ENCODE results near the gene TNFSF4. TPM values are rescaled to one million over a fixed set of nuclear protein-coding genes. Genes with fewer than 3 reads are reported as not detected.

TNFSF4 gene
- polyA plus RNA-seq, 1 donor from 2014 or later: 1.0 TPM

DNA sequence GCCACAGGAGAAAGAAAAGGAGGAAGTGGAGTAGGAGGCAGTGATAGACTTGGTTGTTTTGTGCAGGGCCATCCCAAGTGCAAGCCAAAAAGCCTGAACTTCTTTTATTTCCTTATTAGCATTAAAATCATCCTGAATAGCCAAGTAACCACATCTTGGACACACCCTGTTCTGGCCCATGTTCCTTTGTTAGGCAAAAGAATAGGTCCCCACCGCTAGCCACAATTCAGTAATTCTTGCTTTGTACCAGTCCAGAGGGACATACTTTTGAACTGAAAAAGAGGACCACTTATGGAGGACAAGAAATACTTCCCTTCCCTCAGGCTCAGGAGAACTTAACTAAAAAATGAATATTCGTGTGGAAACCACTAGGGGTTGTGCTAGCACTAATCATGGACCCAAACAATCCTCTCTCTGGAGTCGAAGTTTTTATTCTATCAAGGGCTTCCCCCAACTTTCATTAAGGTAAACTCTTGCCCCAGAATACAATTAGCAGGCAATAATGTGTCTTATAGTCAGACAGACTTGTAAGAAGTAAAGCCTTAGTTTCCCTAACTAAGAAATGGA, 19.4 kb downstream of the TNFSF4 start:
- TF ChIP-seq SMC3 (conservative IDR thresholded peaks at IDR 0.05; ENCODE audit: poor library complexity) (no peak), EP300 (conservative IDR thresholded peaks at IDR 0.05; ENCODE audit: poor library complexity, severe bottlenecking) (no peak), TAF1 (IDR thresholded peaks at IDR 0.05; ENCODE audit: low read depth) (no peak), EZH2 (IDR thresholded peaks at IDR 0.05; ENCODE audit: borderline replicate concordance, insufficient read depth, low read length, poor library complexity, severe bottlenecking) (no peak), RAD21 (conservative IDR thresholded peaks at IDR 0.05) (no peak), POLR2AphosphoS5 (IDR thresholded peaks at IDR 0.05) (no peak), MXI1 (conservative IDR thresholded peaks at IDR 0.05; ENCODE audit: poor library complexity, severe bottlenecking) (no peak)
- TF ChIP-seq, protein P1, sequence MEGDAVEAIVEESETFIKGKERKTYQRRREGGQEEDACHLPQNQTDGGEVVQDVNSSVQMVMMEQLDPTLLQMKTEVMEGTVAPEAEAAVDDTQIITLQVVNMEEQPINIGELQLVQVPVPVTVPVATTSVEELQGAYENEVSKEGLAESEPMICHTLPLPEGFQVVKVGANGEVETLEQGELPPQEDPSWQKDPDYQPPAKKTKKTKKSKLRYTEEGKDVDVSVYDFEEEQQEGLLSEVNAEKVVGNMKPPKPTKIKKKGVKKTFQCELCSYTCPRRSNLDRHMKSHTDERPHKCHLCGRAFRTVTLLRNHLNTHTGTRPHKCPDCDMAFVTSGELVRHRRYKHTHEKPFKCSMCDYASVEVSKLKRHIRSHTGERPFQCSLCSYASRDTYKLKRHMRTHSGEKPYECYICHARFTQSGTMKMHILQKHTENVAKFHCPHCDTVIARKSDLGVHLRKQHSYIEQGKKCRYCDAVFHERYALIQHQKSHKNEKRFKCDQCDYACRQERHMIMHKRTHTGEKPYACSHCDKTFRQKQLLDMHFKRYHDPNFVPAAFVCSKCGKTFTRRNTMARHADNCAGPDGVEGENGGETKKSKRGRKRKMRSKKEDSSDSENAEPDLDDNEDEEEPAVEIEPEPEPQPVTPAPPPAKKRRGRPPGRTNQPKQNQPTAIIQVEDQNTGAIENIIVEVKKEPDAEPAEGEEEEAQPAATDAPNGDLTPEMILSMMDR (IDR thresholded peaks at IDR 0.05; ENCODE audit: poor library complexity, severe bottlenecking): no peak
- TF ChIP-seq, protein P2, sequence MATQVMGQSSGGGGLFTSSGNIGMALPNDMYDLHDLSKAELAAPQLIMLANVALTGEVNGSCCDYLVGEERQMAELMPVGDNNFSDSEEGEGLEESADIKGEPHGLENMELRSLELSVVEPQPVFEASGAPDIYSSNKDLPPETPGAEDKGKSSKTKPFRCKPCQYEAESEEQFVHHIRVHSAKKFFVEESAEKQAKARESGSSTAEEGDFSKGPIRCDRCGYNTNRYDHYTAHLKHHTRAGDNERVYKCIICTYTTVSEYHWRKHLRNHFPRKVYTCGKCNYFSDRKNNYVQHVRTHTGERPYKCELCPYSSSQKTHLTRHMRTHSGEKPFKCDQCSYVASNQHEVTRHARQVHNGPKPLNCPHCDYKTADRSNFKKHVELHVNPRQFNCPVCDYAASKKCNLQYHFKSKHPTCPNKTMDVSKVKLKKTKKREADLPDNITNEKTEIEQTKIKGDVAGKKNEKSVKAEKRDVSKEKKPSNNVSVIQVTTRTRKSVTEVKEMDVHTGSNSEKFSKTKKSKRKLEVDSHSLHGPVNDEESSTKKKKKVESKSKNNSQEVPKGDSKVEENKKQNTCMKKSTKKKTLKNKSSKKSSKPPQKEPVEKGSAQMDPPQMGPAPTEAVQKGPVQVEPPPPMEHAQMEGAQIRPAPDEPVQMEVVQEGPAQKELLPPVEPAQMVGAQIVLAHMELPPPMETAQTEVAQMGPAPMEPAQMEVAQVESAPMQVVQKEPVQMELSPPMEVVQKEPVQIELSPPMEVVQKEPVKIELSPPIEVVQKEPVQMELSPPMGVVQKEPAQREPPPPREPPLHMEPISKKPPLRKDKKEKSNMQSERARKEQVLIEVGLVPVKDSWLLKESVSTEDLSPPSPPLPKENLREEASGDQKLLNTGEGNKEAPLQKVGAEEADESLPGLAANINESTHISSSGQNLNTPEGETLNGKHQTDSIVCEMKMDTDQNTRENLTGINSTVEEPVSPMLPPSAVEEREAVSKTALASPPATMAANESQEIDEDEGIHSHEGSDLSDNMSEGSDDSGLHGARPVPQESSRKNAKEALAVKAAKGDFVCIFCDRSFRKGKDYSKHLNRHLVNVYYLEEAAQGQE (IDR thresholded peaks at IDR 0.05; ENCODE audit: borderline replicate concordance): no peak
- no peaks in the 10 kb centered on the region for H3K9me2 ChIP-seq (ENCODE audit: insufficient read depth, low read length)
- no peak overlapping the region for H3K4me2 ChIP-seq (ENCODE audit: low read length)
- H3K27ac ChIP-seq (ENCODE audit: low read length): no peak overlapping the region
- H3K79me2 ChIP-seq (replicated peaks; ENCODE audit: insufficient read depth, low read length): no peaks in the 10 kb centered on the region
- no peak overlapping the region for H3K9ac ChIP-seq (ENCODE audit: low read length)
- no peaks in the 10 kb centered on the region for H4K20me1 ChIP-seq (ENCODE audit: insufficient read depth)
- no peak overlapping the region for H3K4me3 ChIP-seq (ENCODE audit: low read length)
- no peaks in the 10 kb centered on the region for H3K9me3 ChIP-seq (ENCODE audit: low read length)
- H2AFZ ChIP-seq (ENCODE audit: low read depth, low read length): no peak overlapping the region
- no peaks in the 10 kb centered on the region for H3K36me3 ChIP-seq (ENCODE audit: insufficient read depth, low read length)
- no peaks in the 10 kb centered on the region for H3F3A ChIP-seq (ENCODE audit: insufficient read depth, low read length, poor library complexity, severe bottlenecking)
- no peaks in the 10 kb centered on the region for H3K27me3 ChIP-seq (ENCODE audit: insufficient read depth, low read depth, low read length)

DNA sequence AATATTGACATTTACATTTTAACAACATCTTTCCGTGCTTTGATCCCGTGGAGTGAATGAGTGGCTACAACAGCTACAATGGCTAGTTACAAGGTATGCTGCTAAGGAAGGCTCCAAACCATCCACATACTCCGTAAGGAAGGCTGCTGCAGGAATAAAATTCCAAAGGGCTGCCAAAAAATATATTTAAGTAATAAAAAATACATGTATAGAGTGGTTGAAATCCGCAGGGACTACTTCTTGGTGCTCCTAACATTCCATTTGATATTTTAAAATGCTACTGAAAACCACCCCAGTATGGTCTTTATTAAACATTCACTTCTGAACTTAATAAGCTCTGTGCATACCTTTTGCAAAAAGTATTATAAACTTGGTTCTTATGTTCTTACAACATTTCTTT, 25.3 kb downstream of the TNFSF4 start:
- Histone ChIP-seq H3K9me2 (ENCODE audit: insufficient read depth, low read length) (no peaks in the 10 kb centered on the region), H3K4me3 (ENCODE audit: low read length) (no peak overlapping the region), H3K9me3 (ENCODE audit: low read length) (no peaks in the 10 kb centered on the region), H3K4me2 (ENCODE audit: low read length) (no peak overlapping the region), H2AFZ (ENCODE audit: low read depth, low read length) (no peak overlapping the region), H3F3A (ENCODE audit: insufficient read depth, low read length, poor library complexity, severe bottlenecking) (no peaks in the 10 kb centered on the region), H4K20me1 (ENCODE audit: insufficient read depth) (no peaks in the 10 kb centered on the region), H3K36me3 (ENCODE audit: insufficient read depth, low read length) (no peaks in the 10 kb centered on the region), H3K9ac (ENCODE audit: low read length) (no peak overlapping the region), H3K79me2 (replicated peaks; ENCODE audit: insufficient read depth, low read length) (no peaks in the 10 kb centered on the region), H3K27me3 (ENCODE audit: insufficient read depth, low read depth, low read length) (no peaks in the 10 kb centered on the region), H3K27ac (ENCODE audit: low read length) (no peak overlapping the region)
- TF ChIP-seq, protein P1 (IDR thresholded peaks at IDR 0.05; ENCODE audit: poor library complexity, severe bottlenecking): no peak
- TF ChIP-seq TAF1 (IDR thresholded peaks at IDR 0.05; ENCODE audit: low read depth): no peak
- TF ChIP-seq MXI1 (conservative IDR thresholded peaks at IDR 0.05; ENCODE audit: poor library complexity, severe bottlenecking): no peak
- no peak for TF ChIP-seq RAD21 (conservative IDR thresholded peaks at IDR 0.05)
- no peak for TF ChIP-seq POLR2AphosphoS5 (IDR thresholded peaks at IDR 0.05)
- no peak for TF ChIP-seq EP300 (conservative IDR thresholded peaks at IDR 0.05; ENCODE audit: poor library complexity, severe bottlenecking)
- TF ChIP-seq, protein P2 (IDR thresholded peaks at IDR 0.05; ENCODE audit: borderline replicate concordance): no peak
- no peak for TF ChIP-seq EZH2 (IDR thresholded peaks at IDR 0.05; ENCODE audit: borderline replicate concordance, insufficient read depth, low read length, poor library complexity, severe bottlenecking)
- TF ChIP-seq SMC3 (conservative IDR thresholded peaks at IDR 0.05; ENCODE audit: poor library complexity): no peak
